C4-2B (cell line): ENCODE measurements around the gene DPP6.

Source experiments
- CTCF ChIP-seq: fragments of 450-650 bp; conservative IDR thresholded peaks from 2 replicates; pipeline ENCODE4 v1.5.1; 2017; ENCODE audit warnings: mild to moderate bottlenecking
- ZFX ChIP-seq: fragments of 450-650 bp; IDR thresholded peaks from 2 replicates; pipeline ENCODE4 v1.6.1; 2017

- TF ChIP-seq CTCF (no peak), ZFX (no peak)
These were observed 877.0 kb downstream of the DPP6 start for GRCh38 chr7:154929006-154929726.
